Ectodermal cell (in vitro differentiated cells): ENCODE measurements around the gene ACTMAP.

ENCODE experiments used
- H3K27ac ChIP-seq: 2 replicates; pipeline ENCODE4 v1.7.0; 2013; ENCODE audit warnings: mild to moderate bottlenecking, low read depth, low read length; ENCODE audit not compliant: insufficient read depth, poor library complexity, severe bottlenecking
- H3K27me3 ChIP-seq: 2 replicates; pipeline ENCODE4 v1.7.0; 2013; ENCODE audit warnings: mild to moderate bottlenecking, low read length; ENCODE audit not compliant: insufficient read depth, control insufficient read depth, poor library complexity, severe bottlenecking
- H3K36me3 ChIP-seq: one replicate; pipeline ENCODE4 v1.7.0; 2013; ENCODE audit warnings: low read length; ENCODE audit not compliant: control insufficient read depth, insufficient read depth
- H3K4me1 ChIP-seq: one replicate; pipeline ENCODE4 v1.7.0; 2013; ENCODE audit warnings: low read length; ENCODE audit not compliant: control insufficient read depth, insufficient read depth
- H3K4me3 ChIP-seq: 2 replicates; pipeline ENCODE4 v1.7.0; 2013; ENCODE audit warnings: low read depth, low read length, control low read depth; ENCODE audit not compliant: insufficient read depth
- H3K9me3 ChIP-seq: 2 replicates; pipeline ENCODE4 v1.7.0; 2013; ENCODE audit warnings: mild to moderate bottlenecking, low read length, moderate library complexity; ENCODE audit not compliant: control insufficient read depth
- WGBS, 2 experiments: methylation state at CpG; one replicate each; pipeline ENCODE4 v1.1.7; 2013; ENCODE audit warnings: missing lambda C conversion rate in 2 of 2; 5-methylcytosine and 5-hydroxymethylcytosine counted together

ACTMAP gene

DNA sequence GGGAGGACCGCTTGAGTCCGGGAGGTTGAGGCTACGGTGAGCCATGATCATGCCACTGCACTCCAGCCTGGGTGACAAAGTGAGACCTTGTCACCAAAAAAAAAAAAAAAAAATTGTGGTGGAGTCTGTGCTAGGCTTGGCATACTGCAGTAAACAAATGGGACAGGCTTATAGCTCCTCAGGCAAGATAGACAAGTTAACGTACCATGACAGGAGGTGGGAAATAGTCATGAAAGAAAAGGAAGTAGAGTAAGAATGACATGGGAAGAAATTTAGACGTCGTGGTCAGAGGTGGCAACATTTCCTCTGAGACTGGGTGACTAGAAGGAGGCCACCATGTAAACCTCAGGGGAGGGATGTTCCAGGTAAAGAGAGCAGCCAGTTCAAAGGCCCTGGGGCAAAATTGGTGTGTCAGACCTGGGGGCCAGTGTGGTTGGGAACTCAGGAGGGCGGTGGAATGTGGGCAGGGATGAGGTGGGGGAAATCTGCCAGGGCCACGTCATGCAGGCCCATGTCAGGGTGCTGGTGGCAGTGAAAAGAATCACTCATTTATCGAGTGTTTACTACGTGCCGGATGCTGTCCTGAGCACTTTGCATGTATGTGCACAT, 6.3 kb upstream of the ACTMAP start:
- no peak overlapping the region for H3K27ac ChIP-seq
- 95 to 96% methylated on average over 10 of the region's 11 CpGs for WGBS, 2 experiments
- no peaks in the 10 kb centered on the region for H3K9me3 ChIP-seq
- peaks cover 6% of the 10 kb centered on the region for H3K4me1 ChIP-seq
- H3K27me3 ChIP-seq, result no peaks in the 10 kb centered on the region
- H3K36me3 ChIP-seq, result peaks cover 55% of the 10 kb centered on the region
- H3K4me3 ChIP-seq, result no peak overlapping the region

GRCh38 chr19:40755791-40756190, 5.5 kb upstream of the ACTMAP start:
- Histone ChIP-seq H3K4me3 (no peak overlapping the region), H3K36me3 (peaks cover 50% of the 10 kb centered on the region)
- 96 to 98% methylated on average over 8 of the region's 8 CpGs for WGBS, 2 experiments

GRCh38 chr19:40755248-40755624, 5.0 kb upstream of the ACTMAP start:
- Histone ChIP-seq H3K27me3 (no peaks in the 10 kb centered on the region), H3K4me1 (peaks cover 6% of the 10 kb centered on the region), H3K36me3 (peaks cover 44% of the 10 kb centered on the region), H3K9me3 (no peaks in the 10 kb centered on the region), H3K27ac (no peak overlapping the region), H3K4me3 (no peak overlapping the region)
- WGBS, 2 experiments, result 94 to 95% methylated on average over 3 of the region's 3 CpGs

More at GRCh38 chr19:40755791-40756190, 5.5 kb upstream of the ACTMAP start:
- Histone ChIP-seq H3K9me3 (no peaks in the 10 kb centered on the region), H3K27me3 (no peaks in the 10 kb centered on the region), H3K4me1 (peaks cover 6% of the 10 kb centered on the region), H3K27ac (no peak overlapping the region)

DNA sequence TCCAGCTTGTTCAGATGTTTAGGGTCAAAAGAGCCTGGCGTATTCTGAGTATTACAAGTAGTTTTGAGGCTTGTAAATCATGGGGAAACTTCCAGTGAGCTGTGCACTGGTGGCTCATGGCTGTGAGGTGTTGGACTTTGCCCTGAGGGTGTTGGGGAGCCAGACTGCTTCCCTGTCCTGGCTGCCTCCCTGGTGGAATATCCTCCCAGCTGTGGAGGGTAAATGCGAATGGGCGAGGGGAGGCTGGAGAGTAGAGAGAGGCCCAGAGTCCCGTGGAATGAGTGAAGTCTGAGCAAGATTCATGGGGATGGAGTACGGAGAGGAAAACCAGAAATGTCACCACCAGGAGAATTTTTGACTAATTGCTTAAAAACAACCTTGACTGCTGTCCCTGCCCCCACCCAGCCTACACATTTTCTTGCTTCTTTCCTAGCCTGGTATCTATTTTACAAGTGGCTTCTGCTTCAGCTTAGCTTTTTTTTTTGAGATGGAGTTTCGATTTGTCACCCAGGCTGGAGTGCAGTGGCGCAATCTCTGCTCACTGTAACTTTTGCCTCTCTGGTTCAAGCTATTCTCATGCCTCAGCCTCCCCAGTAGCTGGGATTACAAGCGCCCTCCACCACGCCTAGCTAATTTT, 4.5 kb upstream of the ACTMAP start:
- peaks cover 7% of the 10 kb centered on the region for H3K4me1 ChIP-seq
- H3K27ac ChIP-seq, result no peak overlapping the region
- peaks cover 39% of the 10 kb centered on the region for H3K36me3 ChIP-seq
- H3K4me3 ChIP-seq, result no peak overlapping the region
- WGBS, 2 experiments, result 94% methylated on average over 9 of the region's 9 CpGs
- no peaks in the 10 kb centered on the region for H3K27me3 ChIP-seq
- H3K9me3 ChIP-seq, result no peaks in the 10 kb centered on the region

GRCh38 chr19:40752257-40752781, 2.0 kb upstream of the ACTMAP start:
- no peak overlapping the region for H3K27ac ChIP-seq
- H3K4me1 ChIP-seq, result peaks cover 15% of the 10 kb centered on the region
- H3K4me3 ChIP-seq, result peak overlapping the region; percentile 94
- WGBS, 2 experiments, result 77 to 78% methylated on average over 11 to 12 of the region's 12 CpGs
- H3K36me3 ChIP-seq, result peaks cover 20% of the 10 kb centered on the region
- no peaks in the 10 kb centered on the region for H3K9me3 ChIP-seq
- no peaks in the 10 kb centered on the region for H3K27me3 ChIP-seq

GRCh38 chr19:40750874-40751537, 729 bp upstream of the ACTMAP start, which contains the start of gene SNRPA:
Gene SNRPA (plus strand): TSS chr19:40751203. CDS start chr19:40751409, 206 bp downstream.
- no peaks in the 10 kb centered on the region for H3K27me3 ChIP-seq
- WGBS, 2 experiments, result 0% methylated on average over 46 of the region's 46 CpGs
- H3K9me3 ChIP-seq, result no peaks in the 10 kb centered on the region
- H3K36me3 ChIP-seq, result peaks cover 14% of the 10 kb centered on the region
- H3K4me3 ChIP-seq, result peak within 1 kb of the TSS; percentile 94
- peak within 1 kb of the TSS; percentile 88 for H3K27ac ChIP-seq
- peaks cover 15% of the 10 kb centered on the region for H3K4me1 ChIP-seq

DNA sequence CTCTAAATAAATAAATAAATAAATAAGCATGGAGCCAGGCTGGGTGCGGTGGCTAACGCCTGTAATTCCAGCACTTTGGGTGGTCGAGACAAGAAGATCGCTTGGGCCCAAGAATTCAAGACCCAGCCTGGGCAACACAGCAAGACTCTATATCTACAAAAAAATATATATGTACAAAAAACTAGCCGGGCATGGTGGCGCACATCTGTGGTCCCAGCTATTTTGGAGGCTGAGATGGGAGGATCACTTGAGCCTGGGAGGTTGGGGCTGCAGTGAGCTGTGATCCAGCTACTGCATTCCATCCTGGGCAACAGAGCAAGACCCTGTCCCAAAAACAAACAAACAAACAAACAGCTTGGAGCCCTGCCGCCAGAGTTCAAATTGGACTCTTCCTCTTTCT, 2.7 kb downstream of the ACTMAP start:
- WGBS, 2 experiments, result 95 to 99% methylated on average over 7 of the region's 7 CpGs

GRCh38 chr19:40745402-40745780, 4.9 kb downstream of the ACTMAP start:
- WGBS, 2 experiments, result 85 to 89% methylated on average over 7 of the region's 7 CpGs
- no peak overlapping the region for H3K4me3 ChIP-seq
- no peaks in the 10 kb centered on the region for H3K27me3 ChIP-seq
- H3K9me3 ChIP-seq, result no peaks in the 10 kb centered on the region
- peaks cover 5% of the 10 kb centered on the region for H3K36me3 ChIP-seq
- peaks cover 9% of the 10 kb centered on the region for H3K4me1 ChIP-seq
- H3K27ac ChIP-seq, result peak overlapping the region; percentile 26

More for the DNA sequence above, 2.7 kb downstream of the ACTMAP start:
- H3K4me3 ChIP-seq, result no peak overlapping the region
- no peaks in the 10 kb centered on the region for H3K9me3 ChIP-seq
- H3K27me3 ChIP-seq, result no peaks in the 10 kb centered on the region
- H3K4me1 ChIP-seq, result peaks cover 9% of the 10 kb centered on the region
- H3K27ac ChIP-seq, result no peak overlapping the region
- H3K36me3 ChIP-seq, result peaks cover 5% of the 10 kb centered on the region

- peak overlapping the region; percentile 26 for H3K27ac ChIP-seq
- no peaks in the 10 kb centered on the region for H3K27me3 ChIP-seq
- H3K9me3 ChIP-seq, result no peaks in the 10 kb centered on the region
- H3K4me3 ChIP-seq, result no peak overlapping the region
- 78 to 81% methylated on average over 17 of the region's 17 CpGs for WGBS, 2 experiments
- H3K4me1 ChIP-seq, result peaks cover 8% of the 10 kb centered on the region
- H3K36me3 ChIP-seq, result peaks cover 5% of the 10 kb centered on the region
Measured at GRCh38 chr19:40744554-40745401, 5.5 kb downstream of the ACTMAP start.
